22Rv1 (cell line): ENCODE data around the gene PON1.

Source experiments
- H3K27ac ChIP-seq: fragments of 450-650 bp; 2 replicates; pipeline ENCODE4 v1.5.1; 2017
- ZFX ChIP-seq: fragments of 450-650 bp; IDR thresholded peaks from 2 replicates; pipeline ENCODE4 v1.6.1; 2017; ENCODE audit warnings: antibody characterized with exemption, borderline replicate concordance
- TF ChIP-seq, protein P1 (sequence below): fragments of 450-650 bp; IDR thresholded peaks from 2 replicates; pipeline ENCODE4 v1.5.1; 2017; ENCODE audit warnings: mild to moderate bottlenecking

The PON1 gene

DNA sequence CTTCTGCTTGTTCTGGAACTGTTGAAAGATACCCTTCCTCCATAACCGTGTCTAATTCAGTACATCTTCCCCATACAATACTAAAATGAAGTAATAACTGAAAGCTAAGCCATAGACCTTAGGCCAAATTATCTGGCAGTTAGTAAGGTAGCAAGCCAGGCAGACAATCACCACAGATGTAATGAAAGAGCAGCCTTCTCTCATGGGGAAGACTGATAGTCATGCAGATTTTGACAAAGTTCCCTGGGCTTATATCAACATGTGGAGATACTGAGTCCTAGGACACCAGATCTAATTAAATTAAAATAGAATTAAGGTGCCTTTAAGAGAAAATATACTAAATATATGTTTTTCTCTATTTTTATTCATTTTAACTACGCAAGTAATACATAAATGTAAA lies 61.5 kb downstream of the PON1 start:
- TF ChIP-seq, protein P1, sequence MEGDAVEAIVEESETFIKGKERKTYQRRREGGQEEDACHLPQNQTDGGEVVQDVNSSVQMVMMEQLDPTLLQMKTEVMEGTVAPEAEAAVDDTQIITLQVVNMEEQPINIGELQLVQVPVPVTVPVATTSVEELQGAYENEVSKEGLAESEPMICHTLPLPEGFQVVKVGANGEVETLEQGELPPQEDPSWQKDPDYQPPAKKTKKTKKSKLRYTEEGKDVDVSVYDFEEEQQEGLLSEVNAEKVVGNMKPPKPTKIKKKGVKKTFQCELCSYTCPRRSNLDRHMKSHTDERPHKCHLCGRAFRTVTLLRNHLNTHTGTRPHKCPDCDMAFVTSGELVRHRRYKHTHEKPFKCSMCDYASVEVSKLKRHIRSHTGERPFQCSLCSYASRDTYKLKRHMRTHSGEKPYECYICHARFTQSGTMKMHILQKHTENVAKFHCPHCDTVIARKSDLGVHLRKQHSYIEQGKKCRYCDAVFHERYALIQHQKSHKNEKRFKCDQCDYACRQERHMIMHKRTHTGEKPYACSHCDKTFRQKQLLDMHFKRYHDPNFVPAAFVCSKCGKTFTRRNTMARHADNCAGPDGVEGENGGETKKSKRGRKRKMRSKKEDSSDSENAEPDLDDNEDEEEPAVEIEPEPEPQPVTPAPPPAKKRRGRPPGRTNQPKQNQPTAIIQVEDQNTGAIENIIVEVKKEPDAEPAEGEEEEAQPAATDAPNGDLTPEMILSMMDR: no peak
- no peak for TF ChIP-seq ZFX
- no peak overlapping the region for H3K27ac ChIP-seq

DNA sequence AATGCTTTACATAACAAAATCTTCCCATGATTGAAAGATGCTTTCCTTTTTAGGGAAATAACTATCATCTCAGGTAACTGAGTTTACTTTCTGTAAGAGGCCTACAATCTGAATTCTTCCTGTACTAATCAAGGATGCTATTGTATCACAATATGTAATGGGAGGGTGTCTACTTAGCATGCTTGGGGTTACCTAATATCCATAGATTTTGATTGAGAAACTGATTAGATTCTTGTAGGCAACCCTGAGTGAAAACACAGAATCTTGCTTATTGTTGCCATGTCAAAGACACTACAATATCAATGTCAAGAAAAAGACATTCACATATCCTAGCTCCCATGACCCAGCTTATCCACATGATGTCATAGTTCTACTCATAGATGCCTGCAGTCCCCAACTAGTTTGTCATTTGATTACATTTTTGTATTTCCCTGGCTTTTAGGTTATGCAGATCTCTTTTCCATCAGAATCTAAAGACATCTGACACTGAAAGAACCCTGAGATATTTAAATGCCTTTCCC lies 62.4 kb downstream of the PON1 start:
- TF ChIP-seq ZFX: no peak
- TF ChIP-seq, protein P1: no peak
- no peak overlapping the region for H3K27ac ChIP-seq

DNA sequence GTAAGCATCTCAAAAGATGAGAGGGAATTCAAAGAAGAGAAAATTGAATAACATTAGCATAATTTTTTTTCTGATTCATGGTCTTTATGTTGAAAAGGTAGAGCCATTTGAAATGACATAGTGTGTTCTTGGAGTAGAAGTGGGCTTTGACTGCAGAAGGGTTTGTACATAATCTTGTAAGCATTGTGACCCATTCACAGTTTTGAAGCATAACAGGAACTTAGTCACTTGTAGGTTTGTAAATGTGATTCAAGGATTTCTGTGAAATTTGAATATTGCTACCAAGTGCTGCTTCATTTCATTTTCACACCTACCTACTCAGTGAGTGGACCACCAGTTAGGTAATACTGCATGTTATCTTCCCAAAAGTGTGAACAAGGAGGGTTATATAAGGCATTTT lies 68.6 kb downstream of the PON1 start:
- TF ChIP-seq ZFX: no peak
- TF ChIP-seq, protein P1: no peak
- no peak overlapping the region for H3K27ac ChIP-seq

DNA sequence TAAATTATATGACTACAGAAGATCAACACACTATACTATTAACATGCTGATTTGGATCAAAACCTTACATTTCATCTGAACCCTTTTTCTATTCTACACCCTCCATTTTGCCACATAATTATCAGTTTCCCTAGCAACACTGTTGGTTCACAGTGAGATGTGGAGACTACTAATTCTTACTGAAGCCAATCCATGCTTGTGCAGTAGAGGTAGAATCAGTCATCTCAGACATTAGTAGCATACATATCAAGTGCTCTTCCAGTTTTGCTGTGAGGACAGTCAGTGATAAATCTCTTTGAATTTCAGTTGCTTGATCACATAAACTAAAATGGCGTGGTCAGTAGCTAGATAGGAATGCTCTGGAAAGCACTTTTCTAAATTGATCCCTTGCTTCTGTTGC lies 70.3 kb downstream of the PON1 start:
- TF ChIP-seq, protein P1: no peak
- TF ChIP-seq ZFX: no peak
- no peak overlapping the region for H3K27ac ChIP-seq

DNA sequence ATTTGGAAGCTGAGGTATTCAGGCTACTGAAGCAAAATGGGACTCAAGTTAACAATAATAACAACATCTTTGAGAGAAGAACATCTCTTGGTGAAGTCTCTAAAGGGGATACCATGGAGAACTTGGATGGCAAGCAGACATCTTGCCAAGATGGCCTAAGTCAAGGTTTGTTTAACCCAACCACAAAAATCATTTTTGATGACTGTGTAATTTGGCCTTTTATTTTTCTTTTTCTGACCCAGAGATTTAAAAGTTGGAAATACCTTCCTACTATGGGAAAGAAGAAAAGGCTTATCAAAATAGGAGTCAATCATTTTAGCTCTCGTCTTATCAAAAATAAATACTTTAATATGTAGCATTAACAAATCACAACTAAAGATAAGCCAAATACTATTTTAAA lies 72.4 kb downstream of the PON1 start:
- TF ChIP-seq, protein P1: no peak
- no peak for TF ChIP-seq ZFX
- H3K27ac ChIP-seq: no peak overlapping the region

DNA sequence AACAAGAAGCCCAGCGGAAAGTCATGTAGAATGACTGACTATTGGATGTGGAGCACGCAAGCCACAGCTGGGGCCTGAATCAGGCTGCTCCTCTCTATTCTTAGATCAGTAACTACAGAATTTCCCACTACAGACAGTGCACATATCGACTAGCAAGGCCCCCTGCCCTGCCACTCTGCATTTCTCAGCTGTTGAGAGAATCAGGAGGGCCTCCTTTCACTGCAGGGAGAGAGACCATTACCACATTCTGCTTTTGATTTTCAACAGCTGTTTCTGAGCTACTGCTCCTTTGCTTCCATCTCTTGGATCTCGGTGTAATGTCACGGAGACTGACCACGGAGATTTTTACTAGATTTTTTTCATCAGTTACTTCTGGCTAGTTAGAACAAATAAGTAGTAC lies 73.8 kb downstream of the PON1 start:
- no peak overlapping the region for H3K27ac ChIP-seq
- TF ChIP-seq, protein P1: no peak
- no peak for TF ChIP-seq ZFX
